8988T (cell line): Measurements from ENCODE around the gene PAK1.

Experiments
- DNase-seq: peaks from one replicate; pipeline ENCODE4 v3.0.0; 2011

Gene PAK1

GRCh38 chr11:77472991-77473800 is 698 bp downstream of the PAK1 start:
- peak; percentile 40 for DNase-seq

DNA sequence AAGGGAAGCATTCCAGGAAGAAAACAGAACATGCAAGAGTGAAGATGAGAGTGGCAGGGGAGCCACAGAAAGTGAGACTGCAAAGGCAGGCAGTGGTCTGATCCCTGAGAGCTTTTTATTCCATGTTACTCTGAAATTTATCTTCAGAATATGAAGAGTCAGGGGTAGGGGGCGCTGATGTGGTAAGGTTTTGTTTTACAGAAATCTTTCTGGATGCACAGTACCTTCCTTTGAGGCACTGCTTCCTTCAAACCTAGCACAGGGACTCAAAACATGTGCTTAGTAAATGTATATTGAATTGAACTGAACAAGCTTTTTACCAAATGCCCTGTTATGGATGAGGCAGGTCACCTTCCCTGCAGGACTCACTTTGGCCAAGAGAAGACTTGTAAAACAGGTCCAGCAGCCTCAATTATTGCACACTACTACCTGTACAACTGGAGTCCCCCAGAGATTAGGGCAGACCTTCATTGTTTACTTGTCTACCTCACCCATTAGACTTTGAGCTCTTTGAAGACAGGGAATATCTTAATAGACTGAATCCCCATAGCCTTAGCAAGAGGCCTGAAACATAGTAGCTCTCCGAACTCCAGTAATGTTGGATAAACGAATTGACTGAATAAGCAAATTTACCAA is 2.2 kb downstream of the PAK1 start:
- DNase-seq, result peak; percentile 33

DNA sequence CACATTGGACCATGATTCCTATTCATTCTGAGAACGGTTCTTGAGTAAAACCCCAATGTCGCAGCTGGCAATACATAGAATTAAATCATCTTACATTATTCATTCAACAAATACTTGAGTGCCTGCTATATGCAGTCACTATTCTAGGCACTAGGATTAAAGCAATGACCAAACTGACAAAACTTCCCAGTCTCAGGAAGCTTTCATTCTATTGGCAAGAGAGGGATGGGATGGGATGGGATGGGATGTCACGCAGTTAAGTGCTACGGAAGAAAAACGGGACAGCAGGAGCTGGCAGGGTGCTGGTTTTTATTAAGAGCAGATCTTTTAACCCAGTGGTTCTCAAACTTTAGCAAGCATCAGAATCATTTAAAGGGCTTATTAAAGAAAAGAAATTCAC is 2.9 kb downstream of the PAK1 start:
- no peak for DNase-seq

GRCh38 chr11:77470504-77470903 is 3.4 kb downstream of the PAK1 start:
- DNase-seq, result no peak

DNA sequence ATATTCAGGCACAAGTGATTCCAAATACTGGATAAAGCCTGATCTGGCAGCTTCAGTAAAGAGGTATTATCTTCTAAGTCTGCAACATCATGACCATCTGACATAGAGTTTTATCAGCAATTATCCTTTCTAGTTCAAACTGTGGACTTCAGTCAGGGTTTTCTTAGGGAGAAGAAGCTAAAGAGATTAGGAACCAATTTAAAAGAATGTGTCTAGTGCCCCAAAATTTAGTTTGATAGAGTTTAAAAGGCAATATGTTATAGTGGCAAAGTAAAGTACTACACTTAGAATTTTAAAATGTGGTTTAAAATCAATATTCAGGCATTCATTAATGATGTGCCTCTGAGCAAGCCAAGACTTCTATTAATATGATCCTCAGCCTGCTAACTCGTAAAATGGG is 5.4 kb downstream of the PAK1 start:
- DNase-seq, result no peak

- DNase-seq, result no peak
These were observed 5.9 kb downstream of the PAK1 start for GRCh38 chr11:77467993-77468392.

- DNase-seq, result no peak
These were observed 6.7 kb downstream of the PAK1 start for GRCh38 chr11:77467233-77467632.

DNA sequence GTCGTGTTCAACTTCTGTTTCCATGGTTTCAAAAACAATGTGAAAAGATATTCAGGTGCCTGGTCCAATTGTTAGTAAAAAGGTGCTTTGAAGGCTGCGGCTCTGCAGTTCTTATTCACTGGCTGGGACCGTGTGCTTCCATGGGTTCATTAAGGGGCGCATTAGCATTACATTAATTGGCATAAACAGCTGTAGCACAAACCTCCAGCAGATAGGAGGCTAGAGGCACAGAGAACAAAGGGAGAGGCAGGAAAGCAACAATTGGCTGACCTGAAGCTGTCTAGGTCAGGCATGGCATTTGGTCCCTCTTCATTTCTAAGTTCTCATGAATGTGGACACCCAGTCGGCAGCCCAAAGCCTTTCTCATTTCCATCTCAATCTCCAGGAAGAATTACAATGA is 16.6 kb downstream of the PAK1 start:
- no peak for DNase-seq

GRCh38 chr11:77455740-77456139 is 18.2 kb downstream of the PAK1 start:
- DNase-seq, result no peak

GRCh38 chr11:77454867-77455655 is 18.8 kb downstream of the PAK1 start:
- DNase-seq, result no peak

- no peak for DNase-seq
These were observed 23.7 kb downstream of the PAK1 start for GRCh38 chr11:77450227-77450626.

- DNase-seq, result no peak
These were observed 24.1 kb downstream of the PAK1 start for GRCh38 chr11:77449784-77450183.

DNA sequence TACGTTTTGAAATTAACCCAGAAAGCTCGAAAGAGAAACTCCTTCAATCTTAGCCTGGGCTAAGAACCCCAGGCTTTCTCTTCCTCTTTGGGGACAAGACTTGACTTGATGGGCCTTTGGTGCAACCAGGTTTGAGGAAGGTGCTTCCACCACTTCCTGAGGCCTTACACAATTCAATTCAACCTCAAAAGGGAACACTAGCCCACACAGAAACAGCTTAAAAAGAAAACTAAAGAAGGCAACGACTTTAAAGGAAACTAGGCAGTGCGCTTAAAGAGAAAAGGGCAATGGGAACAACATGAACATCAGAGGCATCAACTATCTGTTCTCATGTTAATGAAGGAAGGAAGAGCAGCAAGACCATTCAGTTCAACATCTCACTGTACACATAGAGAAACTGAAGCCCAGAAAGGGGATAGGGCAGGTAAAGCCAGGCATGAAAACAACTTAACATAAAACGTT is 24.8 kb downstream of the PAK1 start:
- no peak for DNase-seq

GRCh38 chr11:77448269-77448668 is 25.6 kb downstream of the PAK1 start:
- DNase-seq, result no peak

GRCh38 chr11:77446911-77447629 is 26.8 kb downstream of the PAK1 start:
- DNase-seq, result no peak

DNA sequence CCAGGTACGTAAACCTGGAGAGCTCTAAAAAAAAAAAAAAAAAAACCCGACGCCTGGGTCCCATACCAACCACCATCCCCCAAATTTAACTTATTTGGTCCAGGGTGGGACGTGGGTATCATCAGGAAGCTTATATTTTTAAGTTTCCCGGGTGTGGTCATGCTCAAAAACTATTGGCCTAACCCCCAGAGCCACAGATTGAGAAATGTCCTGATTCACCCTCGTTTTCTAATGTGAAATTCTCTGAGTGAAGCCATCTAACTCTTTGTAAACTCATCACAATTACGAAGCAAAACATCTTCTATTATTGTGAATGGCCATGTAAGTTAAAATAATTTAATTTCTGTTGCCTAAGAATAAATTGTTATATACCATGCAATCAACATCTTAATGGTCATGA is 29.6 kb downstream of the PAK1 start:
- DNase-seq, result no peak

DNA sequence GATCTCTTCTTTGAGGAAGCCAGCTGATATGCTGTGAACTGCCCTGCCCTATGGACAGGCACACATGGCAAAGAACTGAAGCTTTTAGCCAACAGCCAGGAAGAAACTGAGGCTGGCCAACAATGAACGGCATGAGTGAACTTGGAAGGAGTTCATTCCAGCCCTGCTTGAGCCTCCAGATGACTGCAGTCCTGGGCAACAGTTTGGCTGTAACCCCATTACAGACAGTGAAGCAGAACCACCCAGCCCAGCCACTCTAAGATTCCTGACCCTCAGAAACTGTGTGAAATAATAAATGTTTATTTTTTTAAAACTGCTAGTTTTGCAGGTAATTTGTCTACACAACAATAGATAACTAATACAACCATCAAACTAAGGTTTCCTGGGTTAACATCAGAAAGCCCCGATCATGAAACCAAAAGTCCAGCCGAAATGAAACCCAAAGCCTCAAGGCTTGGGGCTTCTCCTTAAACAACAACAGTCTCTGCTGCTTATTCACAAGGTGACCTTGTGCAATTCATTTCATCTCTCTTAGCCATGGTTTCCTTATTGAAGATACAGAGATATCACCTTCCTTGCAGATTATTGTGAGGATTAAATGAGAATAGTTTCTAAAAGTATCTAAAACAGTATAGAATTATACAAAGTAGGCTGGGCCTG is 31.4 kb downstream of the PAK1 start:
- no peak for DNase-seq

GRCh38 chr11:77441426-77441825 is 32.5 kb downstream of the PAK1 start:
- DNase-seq, result no peak

DNA sequence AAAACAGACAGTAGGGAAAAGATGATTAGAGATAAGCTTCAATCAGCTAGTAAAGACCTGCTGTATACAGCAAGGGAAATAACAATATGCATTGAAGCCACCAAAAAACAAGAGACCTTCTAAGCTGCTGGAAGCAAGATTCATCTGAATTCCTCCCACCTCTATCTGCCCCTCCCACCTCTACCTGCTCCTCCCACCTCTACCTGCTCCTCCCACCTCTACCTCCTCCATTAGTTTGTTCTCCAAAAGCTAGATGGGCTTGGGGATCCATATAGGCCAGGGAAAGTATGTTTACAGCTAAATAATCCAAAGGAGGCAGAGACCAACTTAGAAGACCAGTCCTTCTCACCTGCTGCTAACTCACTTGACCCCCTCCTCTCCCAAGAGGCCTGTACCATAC is 33.2 kb downstream of the PAK1 start:
- DNase-seq, result no peak

DNA sequence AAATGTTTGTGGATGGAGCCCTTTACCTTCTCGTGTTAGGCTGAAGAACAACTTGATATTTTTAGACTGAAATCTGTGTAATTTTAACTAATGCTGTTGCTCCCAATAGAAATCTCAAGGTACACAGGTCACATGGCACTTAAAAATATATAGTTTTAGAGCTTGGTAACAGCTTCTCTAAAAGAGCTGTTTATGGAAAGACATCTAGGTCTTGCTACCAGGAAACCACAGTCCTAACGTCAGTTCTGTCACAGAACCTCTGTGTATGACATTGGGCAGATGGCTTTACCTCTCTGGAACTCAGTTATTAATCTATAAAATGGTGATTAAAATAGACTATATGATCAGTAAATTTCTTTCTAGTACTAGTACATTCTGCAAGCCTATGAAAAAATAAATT is 35.4 kb downstream of the PAK1 start:
- no peak for DNase-seq

DNA sequence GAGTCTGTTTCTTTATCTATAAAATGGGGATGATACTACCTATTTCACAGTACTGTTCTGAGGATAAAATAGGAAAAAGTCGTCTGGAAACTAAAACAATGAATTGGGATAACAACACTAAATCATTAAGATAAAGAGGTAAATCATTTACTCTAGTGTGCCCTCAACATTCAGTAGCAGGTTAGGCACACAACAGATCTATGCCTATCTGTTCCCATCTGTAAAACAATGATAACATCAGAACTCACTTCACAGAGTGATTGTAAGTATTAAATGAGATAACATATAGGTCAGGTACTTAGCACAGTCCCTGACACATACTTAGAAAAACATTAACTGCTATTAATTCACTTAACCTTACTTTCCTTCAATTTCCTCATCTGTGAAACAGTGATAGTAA is 36.9 kb downstream of the PAK1 start:
- no peak for DNase-seq

- DNase-seq, result no peak
These were observed 37.4 kb downstream of the PAK1 start for GRCh38 chr11:77436506-77436905.

DNA sequence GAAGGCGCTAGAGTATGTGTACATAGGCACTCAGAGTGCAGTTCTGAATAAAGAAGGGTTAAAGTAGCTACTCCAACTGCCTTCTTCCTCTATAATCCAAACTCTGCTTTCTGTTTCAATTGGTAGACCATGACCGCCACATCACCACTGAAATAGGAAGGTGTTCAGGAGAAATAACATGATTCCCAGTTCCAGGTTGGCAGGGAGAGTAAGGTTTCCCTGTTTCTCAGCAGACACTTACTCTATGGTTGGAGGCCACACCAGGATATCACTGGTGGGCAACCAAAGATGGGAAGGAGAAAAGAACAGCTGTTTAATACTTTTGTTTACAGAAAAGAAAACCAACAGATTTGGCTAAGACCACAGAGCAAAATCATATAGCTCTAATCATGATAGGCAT is 37.9 kb downstream of the PAK1 start:
- DNase-seq, result no peak
